KBM-7 (cell line): ENCODE measurements around the gene PTPRD.

Source experiments
- DNase-seq: peaks from one replicate; pipeline ENCODE4 v3.0.0-alpha.2; 2015
- in situ Hi-C: fragments of 300-500 bp; cut with MboI; formaldehyde crosslinking; loops from 2 replicates; pipeline ENCODE4 v1.14.3; 2020; ENCODE audit warnings: low sequenced_read_pairs, low pct_unique_long_range_greater_than_20kb, mixed read lengths

PTPRD gene

DNA sequence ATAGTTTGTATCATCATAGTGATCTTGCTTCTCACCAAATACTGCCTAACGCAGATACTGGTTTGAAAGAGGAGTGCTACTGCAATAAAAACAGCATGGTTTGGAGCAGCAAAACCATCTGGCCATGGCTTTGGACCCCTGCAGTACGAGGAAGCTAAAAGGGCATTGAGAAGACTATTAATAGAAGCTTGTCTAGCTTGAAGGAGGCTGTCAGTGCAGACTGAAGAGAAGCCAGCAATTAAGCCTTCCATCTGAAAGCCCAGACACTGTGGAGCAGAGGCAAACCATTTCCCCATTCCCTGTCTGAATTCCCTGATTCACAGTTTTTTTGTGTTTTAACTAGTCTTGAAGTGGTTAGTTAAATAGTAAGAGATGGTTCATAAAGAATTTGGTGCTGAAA is 281.6 kb downstream of the PTPRD start:
- DNase-seq = no peak
- in situ Hi-C loops = no loop called here

DNA sequence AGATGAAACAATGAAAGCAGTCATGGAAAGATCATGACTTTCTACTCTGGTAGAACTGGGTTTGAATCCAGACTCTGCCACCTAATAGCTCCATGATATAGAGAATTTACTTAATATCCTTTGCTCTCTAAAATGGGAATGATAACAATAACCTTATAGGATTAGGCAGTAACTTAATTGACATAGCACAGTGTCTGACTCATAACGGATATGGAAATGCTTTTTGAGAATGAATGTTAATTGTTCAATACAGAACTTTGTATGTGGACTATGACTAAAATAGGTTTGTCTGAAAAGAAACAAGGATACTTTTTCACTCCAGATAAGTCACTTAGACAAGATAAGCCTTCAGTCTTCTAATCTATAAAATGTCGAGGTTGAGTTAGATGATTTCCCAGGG is 330.7 kb downstream of the PTPRD start:
- in situ Hi-C loops = no loop called here
- no peak for DNase-seq

DNA sequence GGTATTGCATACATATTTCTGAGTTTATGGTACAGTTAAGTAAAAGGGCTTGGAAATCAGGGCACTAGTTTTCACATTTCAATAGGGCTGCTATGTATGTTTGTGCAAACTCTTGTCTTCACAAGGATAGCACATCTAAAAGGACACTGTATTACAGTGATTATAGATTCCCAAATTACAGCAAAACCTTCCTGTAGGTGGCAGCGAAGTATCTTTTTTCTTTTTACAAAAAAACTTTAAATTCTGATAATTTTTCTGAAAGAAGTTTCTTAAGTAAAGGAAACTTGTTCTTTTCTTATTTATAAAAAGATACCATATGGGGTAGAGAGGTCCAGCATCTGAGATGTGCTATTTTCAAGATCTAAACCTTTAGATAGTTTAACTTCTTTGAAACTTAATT is 337.8 kb downstream of the PTPRD start:
- in situ Hi-C loops = no loop called here

DNA sequence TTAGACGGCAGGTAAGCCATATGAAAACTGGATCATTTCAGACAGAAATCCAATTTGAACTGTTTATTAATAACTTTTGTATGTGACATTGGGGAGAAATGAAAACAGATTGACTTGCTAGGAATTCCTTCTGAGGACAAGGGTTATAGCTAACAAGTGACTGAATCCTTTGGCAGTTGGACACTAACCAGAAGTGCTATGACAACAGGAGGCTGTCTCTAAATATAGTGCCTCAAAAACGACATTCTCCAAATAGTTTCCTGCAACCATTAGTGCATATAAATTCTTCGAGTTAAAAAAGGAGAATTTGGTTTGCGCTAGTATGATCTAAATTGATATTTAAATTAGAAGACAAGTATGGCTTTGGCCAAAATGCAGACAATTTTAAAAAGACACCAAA is 338.6 kb downstream of the PTPRD start:
- in situ Hi-C loops = no loop called here
- no peak for DNase-seq

More for the DNA sequence above, 337.8 kb downstream of the PTPRD start:
- DNase-seq = no peak

DNA sequence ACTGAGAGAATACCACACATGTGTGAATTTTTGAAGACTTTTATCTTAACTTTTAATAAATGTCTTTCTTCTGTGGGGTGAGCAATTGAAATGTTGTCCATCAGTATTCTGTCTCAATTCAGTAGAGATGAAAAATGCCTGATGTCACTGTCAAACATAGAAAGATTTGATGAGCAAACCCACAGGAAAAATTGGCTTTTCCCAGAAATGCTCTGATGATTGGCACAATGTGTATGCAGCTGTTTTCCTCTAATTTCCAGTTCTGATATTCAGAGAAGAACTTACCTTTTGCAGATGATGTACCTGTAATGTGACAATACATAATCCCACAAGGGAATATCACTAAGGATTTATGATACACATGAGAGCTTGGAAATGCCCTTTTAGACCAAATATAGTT is 340.0 kb downstream of the PTPRD start:
- in situ Hi-C loops = no loop called here
- no peak for DNase-seq

DNA sequence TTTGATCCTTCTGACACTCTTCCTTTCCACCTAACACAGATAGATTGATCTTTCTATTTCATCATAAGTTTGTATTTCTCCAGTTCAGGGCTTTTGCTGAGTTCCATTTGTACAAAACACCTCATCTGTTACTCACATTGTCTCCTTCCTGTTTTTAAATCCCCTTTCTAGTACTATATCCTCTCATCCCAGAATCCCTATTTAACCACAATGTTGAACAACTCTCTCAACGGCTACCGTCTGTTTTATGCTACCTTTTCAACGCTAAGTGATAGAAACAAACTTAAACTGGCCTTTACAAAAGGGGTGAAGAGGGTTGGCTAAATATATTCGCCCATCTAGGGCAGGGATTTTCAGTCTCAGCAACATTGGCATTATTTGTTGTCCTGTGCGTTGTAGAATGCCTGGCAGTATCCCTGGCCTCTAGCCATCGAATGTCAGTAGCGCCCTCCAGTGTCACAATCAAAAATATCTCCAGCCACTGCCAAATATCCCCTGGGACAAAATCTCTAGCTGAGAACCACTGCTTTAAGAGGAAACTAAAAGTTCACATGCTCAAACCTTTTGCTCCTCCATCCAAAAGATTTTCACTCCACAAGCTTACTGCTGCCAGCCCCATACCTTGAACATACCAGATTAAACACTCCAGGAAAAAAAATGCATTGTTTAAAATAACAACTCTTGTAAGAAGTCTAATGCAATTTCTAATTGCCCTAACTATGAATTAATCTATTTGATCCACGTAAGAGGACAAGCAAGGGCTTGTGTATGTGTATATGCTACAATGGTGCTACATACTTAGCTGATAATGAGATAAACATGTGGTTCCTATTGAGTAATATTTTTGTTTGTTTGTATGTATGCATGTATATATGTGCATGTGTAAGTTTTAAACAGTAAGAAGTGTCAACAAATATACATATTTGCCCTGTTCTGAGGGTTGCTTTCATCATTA is 344.0 kb downstream of the PTPRD start:
- DNase-seq = peak; percentile 51
- in situ Hi-C loops = no loop called here

DNA sequence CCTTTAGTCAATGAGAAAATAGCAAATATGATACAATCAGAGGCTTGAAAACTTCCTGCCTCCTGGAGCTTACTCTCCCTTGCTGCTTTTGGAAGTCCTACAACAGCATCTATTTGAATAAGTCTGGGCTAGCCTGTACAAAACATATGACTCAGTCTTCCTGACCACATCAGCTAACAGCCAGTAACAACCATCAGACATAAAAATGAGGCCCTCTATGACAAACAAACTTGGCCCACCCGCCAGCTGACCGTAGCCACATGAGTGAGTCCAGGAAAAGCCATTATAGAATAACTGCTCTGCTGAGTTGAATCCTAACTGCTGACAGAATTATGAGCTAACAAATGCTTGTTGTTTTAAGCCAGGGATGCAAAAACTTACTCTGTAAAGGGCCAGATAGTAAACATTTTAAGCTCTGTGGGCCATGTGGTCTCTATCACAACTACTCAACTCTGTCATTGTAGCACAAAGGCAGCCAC is 347.6 kb downstream of the PTPRD start:
- DNase-seq = no peak
- in situ Hi-C loops = no loop called here

DNA sequence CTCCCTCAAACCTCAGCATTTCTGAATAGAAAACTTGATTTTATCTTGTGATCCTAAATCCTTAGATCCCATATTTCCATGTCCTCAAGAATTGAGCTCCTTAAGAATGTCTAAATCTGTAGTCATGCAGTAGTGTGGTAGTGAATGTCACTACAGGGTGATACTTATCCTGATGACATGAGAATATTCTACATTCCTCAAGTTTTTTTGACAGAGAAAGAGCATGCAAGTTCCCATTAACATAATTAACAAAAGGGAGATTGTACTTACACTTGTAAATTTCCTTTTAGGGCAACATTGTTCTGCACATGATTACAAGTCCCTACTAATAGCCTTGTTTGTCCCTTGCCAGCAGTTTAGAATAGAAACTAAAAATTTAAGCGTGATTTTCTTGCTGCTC is 352.3 kb downstream of the PTPRD start:
- in situ Hi-C loops = no loop called here
- DNase-seq = no peak

DNA sequence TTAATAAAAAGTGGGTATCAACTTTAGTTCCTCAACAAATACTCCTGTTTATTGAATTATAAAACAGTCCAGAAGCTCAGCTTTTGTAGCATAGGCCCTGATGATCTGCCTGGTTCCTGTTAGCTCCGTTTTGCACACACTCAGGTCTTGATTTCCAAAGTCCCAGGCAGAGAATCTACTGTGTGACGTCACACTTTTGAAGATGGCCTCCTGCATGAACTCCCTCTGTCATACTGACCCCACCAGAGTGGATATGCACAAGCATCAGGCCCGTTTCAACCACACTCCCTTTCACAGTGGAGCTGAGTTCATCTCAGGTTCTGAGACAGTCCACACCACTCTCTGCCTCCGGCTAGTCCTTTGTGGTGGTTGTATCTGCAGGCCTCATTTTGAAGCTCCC is 353.1 kb downstream of the PTPRD start:
- no peak for DNase-seq
- in situ Hi-C loops = no loop called here

DNA sequence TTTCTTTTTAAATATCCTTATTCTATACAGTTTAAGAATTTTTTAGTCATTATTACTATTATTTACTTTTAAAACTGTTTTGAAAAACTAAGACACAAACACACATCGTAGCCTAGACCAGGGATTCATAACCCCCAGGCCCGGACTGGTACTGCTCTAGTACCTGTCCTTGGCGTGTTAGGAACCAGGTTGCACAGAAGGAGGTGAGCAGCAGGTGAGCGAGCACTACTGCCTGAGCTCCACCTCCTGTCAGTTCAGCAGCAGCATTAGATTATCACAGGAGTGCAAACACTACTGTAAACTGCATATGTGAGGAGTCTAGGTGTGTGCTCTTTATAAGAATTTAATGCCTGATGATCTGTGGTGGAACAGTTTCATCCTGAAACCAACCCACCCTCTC is 357.0 kb downstream of the PTPRD start:
- no peak for DNase-seq
- in situ Hi-C loops = no loop called here

DNA sequence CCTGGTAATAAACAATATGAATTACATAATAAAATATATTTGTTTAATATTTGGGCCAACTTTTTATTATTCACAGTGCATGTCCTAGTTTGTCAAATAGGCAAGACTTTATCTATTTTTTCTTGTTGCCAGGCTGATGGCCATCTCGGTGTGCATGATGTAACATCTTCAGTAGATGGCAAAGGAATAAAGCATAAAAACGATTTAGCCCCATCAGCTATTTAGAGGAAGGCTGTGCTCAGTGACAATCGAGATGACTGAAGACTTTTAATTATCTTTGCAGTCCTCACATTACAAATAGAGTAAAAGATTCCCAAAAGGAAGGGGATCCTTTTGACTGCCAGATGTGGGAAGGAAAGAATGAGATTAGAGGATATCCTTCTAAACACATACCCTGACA is 358.5 kb downstream of the PTPRD start:
- in situ Hi-C loops = no loop called here

DNA sequence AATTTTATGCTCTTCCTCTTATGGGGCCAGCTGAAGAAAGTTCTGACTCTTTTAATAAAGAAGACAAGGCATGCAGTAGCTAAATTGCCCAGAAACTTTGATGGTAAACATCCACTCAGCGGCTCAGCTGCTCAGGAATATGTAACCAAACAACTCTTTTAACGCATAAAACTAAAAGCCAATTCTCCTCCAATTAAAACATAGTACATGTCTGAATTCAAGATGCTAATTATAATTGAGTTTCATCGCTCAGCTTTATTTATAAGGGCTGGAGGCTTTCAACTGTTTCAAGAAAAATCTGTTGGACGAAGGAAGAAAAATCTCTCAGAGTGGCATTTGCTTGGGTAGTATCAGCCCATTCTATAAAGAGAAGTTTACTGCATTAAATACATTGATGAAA is 359.5 kb downstream of the PTPRD start:
- DNase-seq = no peak

More for the DNA sequence above, 358.5 kb downstream of the PTPRD start:
- no peak for DNase-seq

DNA sequence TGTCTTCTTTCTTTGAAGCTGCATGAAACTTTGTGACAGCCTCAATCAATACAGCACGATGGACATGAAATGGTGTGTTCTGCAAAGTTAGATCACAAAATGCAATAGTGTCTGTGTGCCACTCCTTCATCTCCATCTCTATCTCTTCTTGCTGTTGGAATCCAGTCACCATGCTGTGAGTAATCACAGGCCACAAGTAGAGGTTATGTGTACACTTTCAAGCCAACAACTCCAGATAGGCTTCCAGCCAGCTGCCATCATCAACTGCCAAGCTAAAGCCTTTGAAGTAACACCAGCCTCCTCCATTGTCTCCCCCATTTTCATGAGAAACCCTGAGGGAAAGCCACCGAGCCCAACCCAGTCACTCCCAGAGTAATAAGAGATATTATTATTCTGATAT is 360.6 kb downstream of the PTPRD start:
- in situ Hi-C loops = no loop called here
- no peak for DNase-seq

More for the DNA sequence above, 359.5 kb downstream of the PTPRD start:
- in situ Hi-C loops = no loop called here

DNA sequence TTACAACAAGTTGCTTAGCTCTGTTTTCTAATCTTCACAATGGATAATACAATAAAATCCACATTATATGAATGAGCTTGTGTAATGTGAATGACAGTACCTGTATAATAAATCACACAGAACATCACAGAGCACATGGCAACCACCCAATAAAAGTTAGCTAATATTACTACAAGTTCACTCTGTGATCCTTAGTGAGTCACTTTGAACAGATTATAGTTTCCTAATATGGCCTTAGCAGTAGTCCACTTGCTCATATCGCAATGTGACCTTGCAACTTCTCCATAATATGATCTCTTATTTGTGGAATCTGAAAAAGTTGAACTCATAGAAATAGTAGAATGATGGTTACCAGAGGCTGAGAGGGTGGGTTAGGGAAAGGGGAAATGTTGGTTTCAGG is 361.3 kb downstream of the PTPRD start:
- in situ Hi-C loops = no loop called here
- no peak for DNase-seq

DNA sequence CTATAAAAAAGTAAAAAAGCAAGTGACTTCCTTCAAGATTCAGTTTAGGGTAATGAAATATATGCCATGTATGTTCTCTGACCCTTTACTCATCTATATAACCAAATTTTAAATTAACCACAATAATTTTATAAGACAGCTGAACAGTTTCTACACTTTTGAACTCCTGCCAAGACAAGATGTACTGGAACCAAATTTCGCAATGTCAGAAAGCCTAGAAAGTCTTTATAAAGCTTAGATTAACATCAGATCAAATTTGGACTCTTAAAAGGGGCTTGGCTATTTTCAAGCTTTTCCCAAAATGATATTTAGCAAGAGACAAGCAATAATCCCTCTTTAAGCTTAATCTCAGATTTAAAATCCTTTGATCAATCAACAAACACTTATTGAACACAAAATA is 362.6 kb downstream of the PTPRD start:
- in situ Hi-C loops = no loop called here
- DNase-seq = no peak

DNA sequence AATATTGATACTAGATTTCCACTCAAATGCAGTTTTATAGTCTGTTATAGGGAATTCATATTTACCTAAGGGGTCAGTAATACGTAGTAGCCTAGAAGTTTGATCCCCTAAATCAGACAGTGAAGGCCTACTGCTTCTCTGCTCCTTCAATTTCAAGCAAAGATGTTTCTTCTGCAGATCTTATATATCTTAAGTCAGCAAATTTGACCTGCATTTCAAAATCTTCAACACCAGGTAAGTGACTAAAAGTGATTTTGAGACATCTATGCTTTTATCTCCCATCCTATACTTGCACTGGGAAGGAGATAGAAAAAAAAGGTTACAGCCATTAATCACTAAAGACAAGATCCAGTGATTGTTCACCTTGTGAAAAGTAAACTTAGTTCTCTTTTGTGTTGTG is 363.9 kb downstream of the PTPRD start:
- DNase-seq = no peak
- in situ Hi-C loops = no loop called here

DNA sequence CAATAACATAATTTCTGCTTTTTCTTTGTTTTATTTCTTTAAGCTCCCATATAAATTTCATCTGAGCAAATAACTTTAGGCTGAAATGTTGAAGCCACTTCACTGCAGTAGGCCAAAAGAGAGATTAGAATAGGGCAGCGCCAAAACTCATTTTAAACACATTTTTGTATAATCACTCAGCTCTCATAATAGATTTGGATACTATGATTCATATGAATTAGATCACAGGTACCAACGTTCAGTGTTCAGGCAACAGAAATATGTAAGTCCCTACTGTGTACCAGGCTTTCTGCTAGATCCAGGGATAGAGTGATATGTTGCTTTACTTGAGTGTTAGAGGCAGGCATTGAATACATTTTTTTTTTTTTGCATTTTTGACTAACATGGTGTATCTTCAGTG is 370.5 kb downstream of the PTPRD start:
- in situ Hi-C loops = no loop called here

DNA sequence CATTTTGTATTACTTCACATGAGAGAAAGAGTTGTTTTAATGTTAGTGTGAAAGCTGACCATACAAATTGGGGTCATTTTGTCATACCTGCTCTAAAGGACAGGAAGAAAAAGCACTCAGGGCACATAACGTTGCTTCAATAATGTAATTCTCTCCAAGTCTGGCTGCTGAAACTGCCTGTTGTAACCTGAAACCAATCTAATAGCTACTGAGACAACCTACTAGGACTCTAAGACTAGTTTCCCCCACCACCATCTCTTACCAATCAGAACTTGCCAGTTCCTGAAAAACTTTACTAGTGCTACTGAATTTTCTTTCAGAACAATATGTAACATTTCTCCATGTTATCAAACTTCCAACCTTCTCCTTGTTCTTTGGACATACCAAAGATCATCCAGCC is 374.7 kb downstream of the PTPRD start:
- DNase-seq = no peak
- in situ Hi-C loops = no loop called here

More for the DNA sequence above, 370.5 kb downstream of the PTPRD start:
- DNase-seq = no peak

DNA sequence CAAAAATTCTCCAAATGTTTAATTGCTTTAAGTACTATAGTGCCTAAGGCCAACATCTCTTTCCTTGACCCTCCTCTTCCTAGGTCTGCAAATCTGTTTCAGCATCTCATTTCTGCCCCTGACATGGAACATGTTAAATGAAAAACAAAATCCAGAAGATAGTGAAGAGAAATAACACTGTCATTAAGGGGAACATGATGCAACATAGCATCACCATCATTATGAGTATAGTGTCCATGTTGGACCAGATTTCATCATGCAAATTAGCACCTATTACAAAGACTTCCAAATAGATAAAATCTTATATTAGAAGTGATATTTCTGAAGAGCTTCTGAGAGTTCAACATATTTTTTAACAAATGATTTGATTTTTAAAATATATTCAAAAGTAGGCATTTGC is 375.2 kb downstream of the PTPRD start:
- DNase-seq = no peak
- in situ Hi-C loops = no loop called here

DNA sequence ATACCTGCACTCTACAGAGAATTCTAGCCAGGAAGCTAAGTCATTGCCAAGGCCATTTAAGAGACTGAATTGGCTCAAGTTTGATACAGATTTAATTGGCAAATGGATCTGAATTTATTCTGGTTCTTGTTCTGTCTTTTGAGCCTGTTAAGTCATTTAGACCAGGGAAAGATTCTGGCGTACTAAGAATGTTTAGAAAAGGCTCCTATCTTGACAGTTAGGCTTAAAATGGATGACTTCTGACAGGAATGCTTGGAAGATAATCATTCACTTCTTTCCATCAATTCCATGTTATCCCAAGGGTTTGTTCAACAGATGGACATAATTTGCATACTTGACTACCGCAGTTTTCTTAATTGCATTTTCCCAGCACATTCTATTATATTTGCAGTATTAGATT is 376.6 kb downstream of the PTPRD start:
- DNase-seq = no peak
- in situ Hi-C loops = no loop called here

DNA sequence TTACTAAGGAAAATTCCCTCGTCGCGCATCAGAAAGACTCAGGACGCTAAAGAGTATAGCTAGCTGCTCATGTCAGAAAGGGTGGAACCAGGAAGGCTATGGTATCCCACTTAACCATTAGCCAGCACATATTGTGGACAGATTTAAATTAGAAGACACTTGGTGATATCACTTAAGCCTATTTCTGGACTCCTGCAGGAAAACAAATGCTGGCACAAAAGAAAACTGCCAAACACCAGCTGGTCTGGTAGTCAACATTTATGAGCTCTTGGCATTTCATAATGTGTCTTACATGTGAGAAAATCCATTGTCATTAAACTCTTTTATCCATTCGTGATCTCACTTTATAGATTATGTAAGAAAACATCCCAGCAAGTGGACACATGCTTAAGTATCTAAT is 377.4 kb downstream of the PTPRD start:
- DNase-seq = no peak
- in situ Hi-C loops = no loop called here
